ENCODE data around the gene ATP2B2.

ATP2B2 gene

GRCh38 chr3:10437272-10437994, 68.0 kb downstream of the ATP2B2 start:
- Histone ChIP-seq H3K4me3 (ENCODE audit: low read depth, low read length) (no peak overlapping the region), H3K27ac (ENCODE audit: extremely low read depth, low read depth, low read length) (no peak overlapping the region), H3K4me1 (ENCODE audit: control insufficient read depth, insufficient read depth, low read length) (peaks cover 7% of the 10 kb centered on the region), H3K36me3 (ENCODE audit: control insufficient read depth in 2 of 2, insufficient read depth in 1 of 2, low read length in 2 of 2) (no peaks in the 10 kb centered on the region), H3K9me3 (ENCODE audit: control insufficient read depth, insufficient read depth, low read depth, low read length) (no peaks in the 10 kb centered on the region)
- CTCF ChIA-PET = interaction anchor here (0.6 to 0.8 kb wide), 2 partner anchors 19 to 231 kb away, joined by 3 to 4 read pairs; no protein-coding TSS in a partner anchor
- POLR2A ChIA-PET = no interaction called here
- peak; percentile 88 for TF ChIP-seq ZBTB21 (tag by site-specific recombination; IDR thresholded peaks at IDR 0.05)
- no peak for TF ChIP-seq ZNF112 (tag by site-specific recombination; IDR thresholded peaks at IDR 0.05)
- peak; percentile 54; the same call in 1 of the 2 replicates for TF ChIP-seq ZNF785 (tag by site-specific recombination; IDR thresholded peaks at IDR 0.05)
- 0 out of 2 replicates have a peak, but pooled peaks have one; percentile 25 for TF ChIP-seq ZNF366 (tag by site-specific recombination; conservative IDR thresholded peaks at IDR 0.05)
- peak; percentile 38; the same call in 1 of the 2 replicates for TF ChIP-seq ZBTB8A (tag by site-specific recombination; IDR thresholded peaks at IDR 0.05)
- TF ChIP-seq ZNF692 (tag by site-specific recombination; IDR thresholded peaks at IDR 0.05) = peak; percentile 53; the same call in 1 of the 2 replicates
- 0 out of 2 replicates have a peak, but pooled peaks have one; percentile 14 for TF ChIP-seq ZNF558 (tag by site-specific recombination; IDR thresholded peaks at IDR 0.05)
- peak; percentile 15; the same call in 1 of the 2 replicates for TF ChIP-seq PATZ1 (tag by site-specific recombination; IDR thresholded peaks at IDR 0.05)
- TF ChIP-seq ZNF639 (tag by site-specific recombination; IDR thresholded peaks at IDR 0.05) = 0 out of 2 replicates have a peak, but pooled peaks have one; percentile 65
- TF ChIP-seq BCL6B (tag by site-specific recombination; IDR thresholded peaks at IDR 0.05) = no peak
- 0 out of 2 replicates have a peak, but pooled peaks have one; percentile 32 for TF ChIP-seq ZBTB17 (tag by site-specific recombination; IDR thresholded peaks at IDR 0.05)
- peak; percentile 85 for TF ChIP-seq ATF2 (tag by site-specific recombination; IDR thresholded peaks at IDR 0.05; ENCODE audit: low read depth)
- no peak for TF ChIP-seq ZNF529 (tag by site-specific recombination; IDR thresholded peaks at IDR 0.05; ENCODE audit: insufficient replicate concordance)
- no peak for TF ChIP-seq ZNF514 (tag by site-specific recombination; IDR thresholded peaks at IDR 0.05)
- TF ChIP-seq ZNF600 (tag by site-specific recombination; IDR thresholded peaks at IDR 0.05) = peak; percentile 73
- no peak for TF ChIP-seq ZNF350 (tag by site-specific recombination; IDR thresholded peaks at IDR 0.05)
- 0 out of 2 replicates have a peak, but pooled peaks have one; percentile 37 for TF ChIP-seq ZNF24 (tag by site-specific recombination; IDR thresholded peaks at IDR 0.05)
- TF ChIP-seq ZNF843 (tag by site-specific recombination; IDR thresholded peaks at IDR 0.05) = no peak
- no peak for TF ChIP-seq ZNF654 (tag by site-specific recombination; IDR thresholded peaks at IDR 0.05; ENCODE audit: low read depth)
- TF ChIP-seq ZNF211 (tag by site-specific recombination; IDR thresholded peaks at IDR 0.05; ENCODE audit: low read depth) = no peak
- no peak for TF ChIP-seq ZFP41 (tag by site-specific recombination; IDR thresholded peaks at IDR 0.05; ENCODE audit: borderline replicate concordance)
- TF ChIP-seq PRDM6 (tag by site-specific recombination; IDR thresholded peaks at IDR 0.05) = no peak
- peak; percentile 98 for TF ChIP-seq ZBTB20 (tag by site-specific recombination; IDR thresholded peaks at IDR 0.05)
- no peak for TF ChIP-seq ZFP3 (tag by site-specific recombination; IDR thresholded peaks at IDR 0.05; ENCODE audit: low read depth)
- TF ChIP-seq ZNF148 (tag by site-specific recombination; IDR thresholded peaks at IDR 0.05; ENCODE audit: borderline replicate concordance) = no peak
